MCF 10A (cell line): ENCODE measurements around the gene PNPLA2. TPM values are rescaled to one million over a fixed set of nuclear protein-coding genes. Genes with fewer than 3 reads are reported as not detected.

ENCODE experiments used
- BruUV-seq: library from RNA; stranded (reverse); fragments of 400-500 nt; replicated peaks from 2 replicates; lab custom pipeline; 2021; lab: Mats Ljungman, UMichigan
- CTCF ChIA-PET: fragments of 300-600 bp; sonication (Branson Sonifier 250); formaldehyde crosslinking; extraction: SDS; loops from one replicate; lab custom pipeline; 2021; ENCODE audit warnings: antibody characterized with exemption, inconsistent platforms; lab: Yijun Ruan, JAX
- POLR2A ChIA-PET: fragments of 300-600, 350-650 bp; sonication (Branson Sonifier 250); formaldehyde crosslinking; extraction: SDS; loops from one replicate; lab custom pipeline; 2020; ENCODE audit warnings: antibody characterized with exemption, inconsistent platforms; lab: Yijun Ruan, JAX
- DNase-seq: peaks from one replicate; pipeline ENCODE4 v3.0.0-alpha.2; 2018; ENCODE audit not compliant: unreplicated experiment
- H3K27ac Mint-ChIP-seq: one replicate; pipeline ENCODE4 v1.8.0; 2022; ENCODE audit warnings: mild to moderate bottlenecking, low read depth, mixed read lengths; ENCODE audit not compliant: unreplicated experiment
- H3K27me3 Mint-ChIP-seq: one replicate; pipeline ENCODE4 v1.8.0; 2022; ENCODE audit warnings: mixed read lengths; ENCODE audit not compliant: insufficient read depth, unreplicated experiment
- H3K36me3 Mint-ChIP-seq: one replicate; pipeline ENCODE4 v1.8.0; 2022; ENCODE audit warnings: mild to moderate bottlenecking, moderate library complexity, mixed read lengths; ENCODE audit not compliant: insufficient read depth, unreplicated experiment
- H3K4me1 Mint-ChIP-seq: one replicate; pipeline ENCODE4 v1.8.0; 2022; ENCODE audit warnings: mixed read lengths; ENCODE audit not compliant: insufficient read depth, unreplicated experiment
- H3K4me3 Mint-ChIP-seq: one replicate; pipeline ENCODE4 v1.8.0; 2022; ENCODE audit warnings: mild to moderate bottlenecking, moderate library complexity, mixed read lengths; ENCODE audit not compliant: unreplicated experiment
- H3K9me3 Mint-ChIP-seq: one replicate; pipeline ENCODE4 v1.8.0; 2022; ENCODE audit warnings: mixed read lengths; ENCODE audit not compliant: unreplicated experiment
- intact Hi-C: fragments of 100-400 bp; cut with micrococcal nuclease; formaldehyde crosslinking; loops from 2 replicates; pipeline ENCODE4 v1.14.1; 2022
- total RNA-seq: library from RNA; stranded (reverse); gene quantifications from 2 replicates; pipeline ENCODE4 v1.2.3, GENCODE V29; 2022
- TF ChIP-seq, protein P1 (sequence below): fragments of 200-600 bp; IDR thresholded peaks from one replicate; pipeline ENCODE4 v1.8.0; 2022; ENCODE audit warnings: antibody characterized with exemption, mild to moderate bottlenecking; ENCODE audit not compliant: unreplicated experiment

Gene PNPLA2
- total RNA-seq, 1 experiment from 2014 or later = 112 TPM

DNA sequence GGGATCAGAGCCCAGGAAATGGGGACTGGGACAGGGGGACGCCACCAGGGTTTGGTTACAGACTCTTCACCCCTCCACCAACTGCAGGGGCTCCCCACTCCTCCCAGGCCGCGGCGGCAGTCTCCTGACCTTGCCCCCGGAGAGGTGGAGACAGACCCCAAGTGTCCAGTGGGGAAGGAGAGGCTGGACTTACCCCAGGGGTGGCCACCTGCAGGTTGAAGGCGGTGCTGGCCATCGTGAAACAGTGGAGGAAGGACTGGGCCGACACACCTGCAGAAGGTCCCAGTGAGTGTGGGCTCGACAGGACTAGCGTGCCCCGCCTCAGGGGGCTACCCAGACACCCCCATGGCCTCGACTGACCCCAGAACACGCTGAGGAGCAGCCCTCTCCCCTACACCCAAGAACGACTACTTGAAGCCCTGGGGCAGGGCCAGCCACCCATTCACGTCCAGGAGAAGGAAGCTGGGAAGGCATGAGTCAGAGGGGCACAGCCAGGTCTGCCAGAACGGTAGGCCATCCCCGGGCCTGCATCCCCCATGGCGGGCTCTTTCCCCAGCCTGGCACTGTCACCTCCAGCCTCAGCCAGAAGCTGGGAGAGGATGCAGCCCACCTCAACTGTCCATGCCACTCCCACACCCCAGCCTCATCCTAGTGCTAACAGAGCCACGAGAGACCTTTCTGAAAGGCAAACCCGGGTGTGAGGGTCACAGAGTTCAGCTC, 43.7 kb upstream of the PNPLA2 start:
- POLR2A ChIA-PET = interaction anchor here (0.7 to 4.8 kb wide), 11 partner anchors 11 to 207 kb away, joined by 3 to 42 read pairs (median 11); partner anchors contain the start of genes EPS8L2, PIDD1, PNPLA2 and RPLP2
- Mint-ChIP-seq H3K27ac (peak overlapping the region; percentile 81), H3K4me3 (peak overlapping the region; percentile 85), H3K36me3 (peaks cover 44% of the 10 kb centered on the region), H3K9me3 (no peaks in the 10 kb centered on the region), H3K4me1 (peaks cover 11% of the 10 kb centered on the region), H3K27me3 (no peaks in the 10 kb centered on the region)
- TF ChIP-seq, protein P1, sequence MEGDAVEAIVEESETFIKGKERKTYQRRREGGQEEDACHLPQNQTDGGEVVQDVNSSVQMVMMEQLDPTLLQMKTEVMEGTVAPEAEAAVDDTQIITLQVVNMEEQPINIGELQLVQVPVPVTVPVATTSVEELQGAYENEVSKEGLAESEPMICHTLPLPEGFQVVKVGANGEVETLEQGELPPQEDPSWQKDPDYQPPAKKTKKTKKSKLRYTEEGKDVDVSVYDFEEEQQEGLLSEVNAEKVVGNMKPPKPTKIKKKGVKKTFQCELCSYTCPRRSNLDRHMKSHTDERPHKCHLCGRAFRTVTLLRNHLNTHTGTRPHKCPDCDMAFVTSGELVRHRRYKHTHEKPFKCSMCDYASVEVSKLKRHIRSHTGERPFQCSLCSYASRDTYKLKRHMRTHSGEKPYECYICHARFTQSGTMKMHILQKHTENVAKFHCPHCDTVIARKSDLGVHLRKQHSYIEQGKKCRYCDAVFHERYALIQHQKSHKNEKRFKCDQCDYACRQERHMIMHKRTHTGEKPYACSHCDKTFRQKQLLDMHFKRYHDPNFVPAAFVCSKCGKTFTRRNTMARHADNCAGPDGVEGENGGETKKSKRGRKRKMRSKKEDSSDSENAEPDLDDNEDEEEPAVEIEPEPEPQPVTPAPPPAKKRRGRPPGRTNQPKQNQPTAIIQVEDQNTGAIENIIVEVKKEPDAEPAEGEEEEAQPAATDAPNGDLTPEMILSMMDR = no peak
- CTCF ChIA-PET = interaction anchor here (0.6 to 2.2 kb wide), 4 partner anchors 9 to 64 kb away, joined by 3 to 10 read pairs (median 3); no protein-coding TSS in a partner anchor
- no TSS peak for BruUV-seq
- intact Hi-C loops = no loop called here
- peak; percentile 78 for DNase-seq

DNA sequence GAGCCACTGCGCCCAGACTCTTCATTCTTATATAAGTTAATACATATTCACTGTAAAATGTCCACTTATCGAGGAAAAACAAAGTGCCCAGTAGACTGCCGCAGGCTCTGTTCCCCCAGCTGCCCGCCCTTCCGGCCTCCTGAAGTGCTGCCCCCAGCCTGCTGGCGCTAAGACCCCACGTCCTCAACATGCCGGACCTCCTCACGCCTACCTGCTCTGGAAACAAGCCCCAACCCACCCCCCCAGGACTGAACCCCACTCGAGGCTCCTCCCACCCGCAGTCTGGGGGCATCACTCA, 42.5 kb upstream of the PNPLA2 start:
- no peaks in the 10 kb centered on the region for H3K9me3 Mint-ChIP-seq
- TF ChIP-seq, protein P1 = no peak
- POLR2A ChIA-PET = interaction anchor here (0.6 to 4.8 kb wide), 16 partner anchors 12 to 568 kb away, joined by 3 to 42 read pairs (median 6); partner anchors contain the start of genes DEAF1, EPS8L2, PHRF1 and PIDD1
- CTCF ChIA-PET = interaction anchor here (0.7 to 2.2 kb wide), 3 partner anchors 10 to 35 kb away, joined by 3 to 10 read pairs (median 5); no protein-coding TSS in a partner anchor
- no peak for DNase-seq
- H3K36me3 Mint-ChIP-seq = peaks cover 38% of the 10 kb centered on the region
- intact Hi-C loops = no loop called here
- H3K4me3 Mint-ChIP-seq = peak overlapping the region; percentile 85
- BruUV-seq = no TSS peak
- H3K27me3 Mint-ChIP-seq = no peaks in the 10 kb centered on the region
- peak overlapping the region; percentile 81 for H3K27ac Mint-ChIP-seq
- H3K4me1 Mint-ChIP-seq = peaks cover 11% of the 10 kb centered on the region

DNA sequence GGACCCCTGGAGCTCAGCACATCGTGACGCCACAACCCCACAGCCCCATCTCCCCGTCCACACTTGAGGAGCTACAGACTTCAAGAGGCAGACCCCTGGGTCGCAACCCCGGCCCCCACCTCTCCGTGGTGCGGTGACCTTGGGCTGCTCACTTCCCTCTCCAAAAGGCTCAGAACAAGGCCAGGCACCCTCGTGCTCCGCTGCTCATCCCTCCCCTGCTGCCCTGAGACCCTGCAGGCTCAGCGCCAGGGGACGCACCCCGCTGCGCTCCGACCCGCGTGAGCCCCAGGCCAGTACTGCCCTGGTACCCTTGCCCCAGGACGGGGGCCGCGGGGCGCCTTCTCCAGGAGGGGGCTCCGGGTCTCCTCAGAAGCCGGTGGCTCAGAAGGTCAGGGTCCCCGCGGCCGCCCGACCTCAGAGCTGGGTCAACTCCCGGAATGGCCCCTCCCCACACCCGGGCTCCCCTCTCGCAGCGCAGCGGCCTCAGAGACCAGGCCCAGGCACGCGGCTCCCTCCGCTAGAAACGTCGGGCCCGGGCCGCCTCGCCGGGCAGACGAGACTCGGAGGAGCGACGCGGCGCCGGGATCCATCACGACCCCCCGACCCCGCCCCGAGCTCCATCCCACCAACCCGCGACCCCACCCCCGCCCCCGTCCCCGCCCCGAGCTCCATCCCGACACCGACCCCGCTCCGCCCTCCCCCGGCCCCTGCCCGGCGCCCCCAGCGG, 42.0 kb upstream of the PNPLA2 start:
- intact Hi-C loops = no loop called here
- Mint-ChIP-seq H3K27me3 (no peaks in the 10 kb centered on the region), H3K36me3 (peaks cover 38% of the 10 kb centered on the region), H3K4me1 (peaks cover 11% of the 10 kb centered on the region), H3K4me3 (peak overlapping the region; percentile 85), H3K27ac (peak overlapping the region; percentile 81), H3K9me3 (no peaks in the 10 kb centered on the region)
- BruUV-seq = no TSS peak
- DNase-seq = no peak
- POLR2A ChIA-PET = interaction anchor here (0.6 to 4.8 kb wide), 18 partner anchors 9 to 569 kb away, joined by 3 to 42 read pairs (median 5); partner anchors contain the start of genes DEAF1, EPS8L2, PHRF1 and PIDD1
- TF ChIP-seq, protein P1 = no peak
- CTCF ChIA-PET = interaction anchor here (1.2 to 2.2 kb wide), 2 partner anchors 11 to 22 kb away, joined by 5 to 10 read pairs; no protein-coding TSS in a partner anchor
